ENCODE data around the gene FRMPD4.
"Not testable (repeated sequence)": the region's sequence is repeated elsewhere in the genome, so short reads cannot be mapped to it uniquely, and the experiment has no call there.

Gene FRMPD4

DNA sequence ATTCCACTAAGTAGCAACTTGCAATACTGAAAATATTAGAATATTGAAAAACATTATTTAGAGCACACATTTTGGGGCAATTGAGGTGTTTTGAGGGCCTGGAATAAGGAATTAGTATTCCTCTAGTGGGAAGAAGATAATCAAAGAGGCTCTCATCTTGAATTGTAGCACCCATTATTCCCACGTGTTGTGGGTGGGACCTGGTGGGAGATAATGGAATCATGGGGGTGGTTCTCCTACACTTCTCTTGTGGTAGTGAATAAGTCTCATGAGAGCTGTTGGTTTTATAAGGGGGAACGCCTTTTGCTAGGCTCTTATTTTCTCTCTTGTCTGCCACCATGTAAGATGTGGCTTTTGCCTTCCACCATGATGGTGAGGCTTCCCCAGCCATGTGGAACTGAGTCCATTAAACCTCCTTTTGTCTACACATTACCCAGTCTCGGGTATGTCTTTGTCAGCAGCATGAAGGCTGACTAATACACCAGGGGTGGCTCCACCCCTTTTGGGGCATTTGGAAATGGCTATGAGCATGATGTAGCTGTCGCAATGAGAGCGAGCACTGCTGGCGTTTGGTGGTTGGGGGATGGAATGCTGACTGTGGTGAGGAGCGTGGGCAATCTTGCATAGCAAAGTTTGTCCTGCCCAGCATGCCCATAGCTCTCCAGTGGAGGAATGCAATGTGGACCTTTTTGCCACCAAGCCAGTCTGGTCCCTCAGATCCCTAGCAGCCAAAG, 308.2 kb downstream of the FRMPD4 start:
- DNase-seq = no peak

DNA sequence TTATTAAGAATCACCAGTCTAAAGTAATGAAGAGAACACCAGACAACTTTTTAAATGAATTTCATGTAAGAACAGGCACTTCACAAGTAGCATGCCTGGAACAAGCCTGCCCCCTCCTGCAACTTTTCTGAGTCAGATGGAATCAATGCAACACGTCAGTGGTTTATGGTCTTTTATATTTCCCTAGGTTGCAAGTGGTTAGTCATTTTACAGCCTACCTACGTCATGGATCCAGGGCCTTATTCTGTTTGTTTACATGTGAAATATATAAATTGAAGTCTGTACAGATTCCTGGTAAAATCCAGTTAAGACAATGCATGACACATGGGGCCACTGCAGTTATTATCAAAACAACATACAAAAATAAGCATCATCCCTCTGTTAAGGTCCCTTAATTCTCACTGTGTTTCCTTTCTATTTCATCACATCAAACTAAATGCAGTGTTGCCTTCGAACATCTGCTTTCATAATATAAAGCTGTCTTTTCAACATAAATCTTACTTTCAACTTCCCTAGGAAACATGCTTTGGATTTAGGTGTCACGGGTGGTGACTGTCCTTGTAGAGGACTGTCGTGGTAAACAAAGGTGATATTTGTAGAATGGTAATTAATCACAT, 309.3 kb downstream of the FRMPD4 start:
- DNase-seq = no peak

DNA sequence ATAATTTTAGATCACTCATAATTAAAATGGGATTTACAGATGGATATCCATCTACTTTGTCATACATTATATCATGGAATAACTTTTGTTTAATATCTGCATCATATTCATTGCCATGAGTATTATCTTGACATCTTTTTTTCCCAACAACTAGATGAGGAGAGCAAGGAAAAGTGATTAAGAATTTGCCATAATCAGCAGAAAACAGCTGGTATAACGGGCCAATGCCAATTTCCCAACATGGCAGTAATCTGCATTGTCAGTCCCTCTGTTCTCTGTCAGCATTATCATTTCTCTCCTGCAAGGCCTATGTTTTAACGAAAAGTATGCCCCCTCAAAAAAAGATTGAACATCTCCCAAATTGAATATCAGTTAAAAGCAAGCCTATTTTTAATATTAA, 314.0 kb downstream of the FRMPD4 start:
- no peak for DNase-seq

DNA sequence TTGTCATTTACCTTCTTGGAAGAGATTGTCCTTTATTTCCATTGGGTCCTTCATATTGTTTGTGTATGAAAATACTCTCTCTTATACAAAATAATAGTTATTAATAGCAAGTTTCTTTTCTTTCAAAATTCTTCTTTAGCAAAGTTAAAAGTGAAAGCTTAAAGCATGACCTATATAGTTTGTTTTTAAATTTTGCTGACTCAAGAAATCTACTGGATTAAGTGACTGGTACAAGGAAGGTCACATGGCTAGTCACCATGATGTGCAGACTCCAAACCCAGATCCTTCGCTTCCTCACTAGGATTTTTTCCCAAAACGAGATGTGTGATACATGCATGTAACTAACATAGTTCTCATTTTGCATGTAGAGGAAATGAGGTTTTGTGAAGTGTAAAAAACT, 322.7 kb downstream of the FRMPD4 start:
- DNase-seq = no peak

DNA sequence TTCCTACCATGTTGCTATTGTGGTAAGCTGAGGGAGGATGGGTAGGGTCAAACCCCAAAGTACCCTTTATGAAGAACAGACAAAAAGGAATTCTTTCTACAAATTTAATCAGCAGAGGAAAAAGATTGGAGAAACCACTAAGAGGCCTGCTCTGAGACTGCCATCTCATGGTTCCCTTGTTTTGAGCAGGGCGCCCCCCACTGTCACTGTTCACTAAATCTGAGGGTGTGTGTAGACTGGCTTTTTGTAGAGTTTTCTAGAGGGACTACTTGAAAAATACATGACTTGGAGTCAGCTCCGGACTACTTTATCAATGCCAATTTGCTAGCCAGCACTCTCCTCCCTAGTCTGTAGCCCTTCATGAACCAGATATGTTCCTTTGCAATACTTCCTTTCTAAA, 324.8 kb downstream of the FRMPD4 start:
- no peak for DNase-seq

DNA sequence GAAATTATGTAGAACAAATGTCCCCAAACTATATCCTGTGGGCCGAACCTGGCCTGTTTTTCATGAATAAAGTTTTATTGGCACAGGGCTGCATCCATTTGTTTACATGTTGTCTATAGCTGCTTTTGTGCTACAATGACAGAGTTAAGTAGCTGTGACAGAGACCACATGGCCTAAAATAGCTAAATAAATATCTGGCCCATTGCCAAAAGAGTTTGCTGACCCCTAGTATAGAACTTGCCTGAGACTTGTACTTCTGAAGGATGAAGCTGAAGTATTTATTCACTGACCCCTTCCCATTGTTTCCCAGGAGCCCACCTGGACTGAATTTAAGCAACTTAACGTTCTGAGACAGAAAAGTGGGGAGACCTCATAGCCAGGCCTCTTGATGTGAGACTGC, 325.6 kb downstream of the FRMPD4 start:
- DNase-seq = no peak

DNA sequence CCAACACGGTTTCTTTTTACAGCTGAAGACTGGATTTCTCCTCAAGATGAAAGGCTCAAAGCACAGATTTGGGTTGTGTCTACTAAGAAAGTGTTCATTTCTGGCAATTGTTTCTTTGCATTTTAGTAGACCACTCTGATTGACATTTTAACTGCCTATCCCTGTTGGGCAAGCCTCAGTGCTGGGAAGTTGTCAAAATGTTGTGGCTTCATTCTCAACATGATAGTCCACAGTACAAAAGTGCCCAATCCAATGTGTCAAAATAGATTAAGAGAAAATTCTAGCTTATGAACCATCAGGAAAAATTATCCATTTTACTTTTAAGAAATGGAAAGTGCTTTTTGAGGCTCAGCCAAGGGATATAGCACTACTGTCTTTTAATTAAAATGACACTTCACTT, 329.0 kb downstream of the FRMPD4 start:
- no peak for DNase-seq

DNA sequence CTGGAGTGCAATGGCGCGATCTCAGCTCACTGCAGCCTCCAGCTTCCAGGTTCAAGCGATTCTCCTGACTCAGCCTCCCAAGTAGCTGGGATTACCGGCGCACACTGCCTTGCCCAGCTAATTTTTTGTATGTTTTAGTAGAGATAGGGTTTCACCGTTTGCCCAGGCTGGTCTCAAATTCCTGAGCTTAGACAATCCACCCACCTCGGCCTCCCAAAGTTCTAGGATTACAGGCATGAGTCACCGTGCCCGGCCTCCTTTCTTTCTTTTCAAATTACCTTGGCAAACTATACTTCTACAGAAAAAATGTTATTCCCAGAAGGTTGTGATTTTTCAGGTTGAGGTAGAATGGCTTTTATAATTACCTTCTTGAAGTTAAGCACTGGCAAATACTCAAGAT, 331.0 kb downstream of the FRMPD4 start:
- DNase-seq = no peak

DNA sequence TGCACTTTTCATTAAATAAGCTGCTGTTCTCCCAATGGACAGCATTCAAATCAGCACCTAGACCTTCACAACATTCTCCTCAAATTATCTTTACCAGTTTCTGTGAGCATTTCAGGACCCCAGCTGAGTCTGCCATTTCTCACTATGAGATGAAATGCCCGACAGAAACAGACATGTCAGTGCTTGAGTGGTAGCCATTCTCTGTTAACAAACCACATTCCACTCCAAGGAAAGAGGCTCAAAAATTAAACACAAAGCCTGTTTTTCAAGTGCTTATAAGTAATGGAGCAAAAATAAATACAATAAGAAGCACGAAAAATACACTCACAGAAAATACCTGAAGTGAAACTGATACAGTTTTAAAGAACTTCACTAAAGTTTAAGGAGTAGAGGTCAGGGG, 332.8 kb downstream of the FRMPD4 start:
- no peak for DNase-seq

DNA sequence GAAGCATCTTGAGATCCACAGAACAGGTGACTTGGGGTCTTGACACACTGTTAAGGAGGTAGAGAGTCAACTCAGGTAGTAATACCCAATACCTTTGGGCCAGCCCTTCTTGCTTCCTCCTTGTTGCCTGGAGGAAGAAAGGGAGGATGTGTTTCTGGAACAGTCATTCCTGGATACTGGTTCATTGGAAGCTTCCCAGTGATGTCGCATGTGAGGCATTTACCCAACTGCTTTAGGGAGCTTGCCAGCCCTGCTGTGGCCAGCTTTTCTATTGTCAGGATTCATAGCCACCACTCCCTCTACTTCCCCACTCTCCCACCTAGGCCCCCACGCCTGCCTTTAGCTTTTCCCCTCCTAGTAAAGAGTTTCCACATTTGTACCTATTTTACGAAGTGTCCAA, 342.7 kb downstream of the FRMPD4 start:
- DNase-seq = no peak

DNA sequence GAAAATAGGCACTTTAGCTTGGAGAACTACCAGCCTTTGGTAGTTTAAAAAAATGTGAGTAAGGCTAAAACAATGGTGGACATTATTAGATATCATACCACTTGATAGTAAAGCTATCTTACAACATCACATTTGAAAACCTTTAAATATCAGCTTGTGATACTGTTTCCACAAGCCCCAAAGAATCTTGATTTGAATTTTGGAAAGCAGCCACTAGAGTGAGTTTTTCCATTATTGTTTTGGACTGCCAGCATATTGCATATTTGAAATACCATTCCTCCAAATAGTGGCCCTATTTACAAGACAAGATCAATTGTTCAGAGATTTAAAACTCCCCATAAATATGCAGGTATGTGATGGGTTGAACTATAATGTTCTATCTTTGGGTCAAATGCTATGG, 349.9 kb downstream of the FRMPD4 start:
- no peak for DNase-seq

DNA sequence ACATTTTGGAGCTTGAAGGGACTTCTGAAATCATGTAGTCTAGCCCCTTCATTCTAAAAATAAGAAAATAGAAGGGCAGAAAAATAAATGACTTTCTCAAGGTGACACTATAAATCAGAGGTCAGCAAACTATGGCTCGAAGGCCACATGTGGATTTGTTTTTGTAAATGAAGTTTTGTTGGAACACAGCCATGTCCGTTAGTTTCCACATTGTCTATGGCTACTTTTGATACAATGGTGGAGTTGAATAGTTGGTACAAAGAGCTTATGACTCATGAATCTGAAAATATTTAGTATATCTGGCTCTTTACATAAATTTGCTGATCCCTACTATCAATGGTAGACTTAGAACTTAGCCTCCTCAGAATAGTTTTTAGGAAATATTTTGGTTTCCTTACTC, 350.5 kb downstream of the FRMPD4 start:
- no peak for DNase-seq

DNA sequence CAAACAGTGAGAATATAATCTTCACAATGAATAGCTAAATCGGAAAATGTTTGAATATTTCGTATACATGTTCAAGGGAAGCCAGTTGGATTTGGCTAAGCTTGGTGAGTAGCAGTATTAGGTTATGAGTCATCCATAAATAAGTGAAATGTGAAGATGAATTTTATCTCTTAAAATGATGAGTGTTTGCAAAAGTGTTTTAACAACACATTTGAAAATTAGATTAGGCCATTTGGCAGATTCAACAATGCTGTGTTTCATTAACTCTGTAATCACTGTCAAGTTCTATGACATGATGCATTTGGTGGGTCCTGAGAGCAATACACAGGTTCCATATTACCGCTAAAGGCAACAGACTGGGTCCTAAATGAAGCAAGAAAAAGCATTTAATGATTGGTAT, 351.1 kb downstream of the FRMPD4 start:
- DNase-seq = no peak

DNA sequence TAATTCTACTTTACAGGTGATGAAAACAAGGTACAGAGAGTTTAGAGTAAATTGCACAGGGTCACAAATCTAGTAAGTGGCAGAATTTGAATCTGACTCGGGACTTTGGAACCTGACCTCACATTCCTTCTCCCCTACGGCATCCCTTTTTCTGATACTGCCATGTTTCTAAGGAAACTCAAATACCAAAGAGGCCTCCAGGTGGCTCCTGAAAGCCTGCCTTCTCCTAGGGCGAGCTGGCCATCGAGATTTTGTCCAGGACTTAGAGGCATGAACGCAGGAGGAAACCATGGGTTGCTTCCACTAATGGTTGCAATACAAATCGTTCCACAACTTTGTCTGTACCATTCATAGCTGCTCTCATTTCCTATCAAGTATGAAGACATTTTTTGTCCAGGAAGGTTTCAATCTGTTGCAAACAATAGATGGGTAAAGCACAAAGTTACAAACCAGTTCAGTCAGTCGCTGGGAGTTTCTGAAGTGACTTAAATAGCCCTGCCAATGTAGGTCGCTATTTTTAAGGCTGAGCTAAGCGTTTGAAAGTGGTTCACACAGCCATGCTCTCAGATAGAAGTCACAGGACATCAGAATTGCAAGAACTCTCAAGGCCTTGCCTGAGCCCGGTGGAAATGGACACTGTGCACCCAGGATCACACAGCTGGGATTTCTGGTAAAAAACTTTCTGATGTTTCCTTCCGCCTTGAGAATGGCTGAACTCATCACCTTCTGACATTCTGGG, 356.3 kb downstream of the FRMPD4 start:
- DNase-seq = no peak

DNA sequence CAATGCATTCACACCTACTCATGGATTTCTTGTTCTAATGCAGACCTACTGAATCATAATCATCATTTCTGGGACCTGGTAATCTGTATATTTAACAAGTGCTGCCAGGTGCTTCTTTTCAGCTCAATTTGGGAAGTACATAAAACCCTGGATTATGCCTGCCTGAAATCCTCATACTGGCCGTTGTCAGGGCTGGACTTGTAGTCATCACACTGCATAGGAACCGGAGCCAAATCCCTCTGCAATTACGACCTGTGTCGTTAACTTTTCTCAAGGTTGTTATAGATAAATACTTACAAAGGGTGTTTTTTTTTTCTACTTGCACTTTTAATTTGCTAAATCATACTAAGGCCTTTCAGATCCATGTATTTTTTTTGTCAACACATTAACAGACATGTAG, 358.1 kb downstream of the FRMPD4 start:
- DNase-seq = no peak

DNA sequence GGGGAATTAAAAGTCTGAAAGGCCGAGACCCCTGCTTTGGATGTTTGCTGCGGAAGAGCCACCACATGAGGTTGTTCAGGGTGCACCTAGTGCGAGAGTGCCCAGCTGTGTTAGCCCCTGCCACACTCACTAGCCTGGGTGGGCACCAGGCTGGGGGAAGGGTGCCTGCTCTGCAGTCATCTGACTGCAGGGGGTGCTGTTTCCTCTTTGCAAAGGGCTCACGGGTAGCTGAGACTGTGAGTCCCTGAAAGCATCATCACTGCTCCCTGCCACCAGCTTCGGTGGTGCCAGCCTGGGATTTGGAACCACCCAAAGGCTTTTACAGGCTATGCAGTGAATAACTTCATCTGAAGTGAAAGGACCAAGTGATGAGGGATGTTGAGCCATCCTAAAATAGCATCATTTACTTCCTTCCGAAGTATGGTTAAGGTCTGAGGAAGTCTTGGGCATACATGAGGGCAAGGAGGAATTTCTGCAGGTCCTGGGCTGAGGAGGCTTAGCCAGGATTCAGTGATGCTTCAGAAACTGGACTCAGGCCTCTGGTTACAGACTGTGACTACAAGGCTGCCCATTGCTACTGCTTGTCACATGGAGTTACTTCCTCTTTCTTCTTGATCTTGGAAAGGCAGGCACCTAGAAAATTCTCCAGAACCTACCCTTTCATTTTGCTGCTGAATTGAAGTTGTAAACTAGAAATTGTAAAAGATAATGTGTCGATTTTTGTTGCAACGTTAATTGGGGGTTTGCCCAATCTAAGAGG, 359.7 kb downstream of the FRMPD4 start:
- DNase-seq = no peak

DNA sequence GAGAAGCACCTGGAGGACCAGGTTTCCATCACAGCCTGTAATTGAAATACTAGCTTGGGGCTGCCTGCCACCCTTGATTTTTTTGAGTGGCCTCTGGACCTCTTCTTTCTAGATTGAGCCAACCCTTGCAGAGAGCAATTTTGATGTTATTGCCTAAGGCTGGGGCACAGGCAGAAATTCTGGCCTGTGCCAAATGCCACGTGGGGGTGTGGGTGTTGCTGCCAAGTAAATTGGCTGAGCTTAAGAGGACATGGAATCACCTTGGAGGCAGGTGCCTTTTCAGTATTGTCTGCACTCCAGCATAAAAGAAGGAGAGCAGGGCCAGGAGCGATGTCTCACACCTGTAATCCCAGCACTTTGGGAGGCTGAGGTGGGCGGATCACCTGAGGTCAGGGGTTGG, 366.9 kb downstream of the FRMPD4 start:
- no peak for DNase-seq

DNA sequence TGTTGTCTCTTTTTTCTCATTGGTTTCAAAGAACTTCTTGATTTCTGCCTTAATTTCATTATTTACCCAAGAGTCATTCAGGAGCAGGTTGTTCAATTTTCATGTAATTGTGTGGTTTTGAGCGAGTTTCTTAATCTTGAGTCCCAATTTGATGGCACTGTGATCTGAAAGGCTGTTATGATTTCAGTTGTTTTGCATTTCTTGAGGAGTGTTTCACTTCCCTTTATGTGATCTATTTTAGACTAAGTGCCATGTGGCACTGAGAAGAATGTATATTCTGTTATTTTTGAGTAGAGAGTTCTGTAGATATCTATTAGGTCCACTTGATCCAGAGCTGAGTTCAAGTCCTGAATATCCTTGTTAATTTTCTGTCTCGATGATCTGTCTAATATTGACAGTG, 377.1 kb downstream of the FRMPD4 start:
- not testable (repeated sequence) for DNase-seq

DNA sequence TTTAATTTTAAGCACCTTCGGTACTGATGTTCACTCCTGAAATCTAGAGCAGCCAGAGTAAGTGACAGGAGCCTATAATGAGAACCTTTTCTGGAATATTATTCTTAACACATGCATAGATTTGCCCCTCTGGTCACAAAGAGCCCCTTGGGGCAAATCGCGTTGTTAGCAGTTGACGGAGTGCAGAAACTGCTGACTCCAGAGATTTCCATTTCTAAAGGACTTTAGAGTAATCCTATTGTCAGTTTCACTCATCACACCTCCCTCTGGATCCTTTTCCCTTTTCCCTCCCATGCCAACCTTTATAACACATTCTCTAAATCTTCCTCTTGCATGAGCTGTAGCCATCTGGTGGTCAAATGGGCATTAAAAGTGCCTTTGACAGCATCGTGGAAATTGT, 388.0 kb downstream of the FRMPD4 start:
- no peak for DNase-seq

DNA sequence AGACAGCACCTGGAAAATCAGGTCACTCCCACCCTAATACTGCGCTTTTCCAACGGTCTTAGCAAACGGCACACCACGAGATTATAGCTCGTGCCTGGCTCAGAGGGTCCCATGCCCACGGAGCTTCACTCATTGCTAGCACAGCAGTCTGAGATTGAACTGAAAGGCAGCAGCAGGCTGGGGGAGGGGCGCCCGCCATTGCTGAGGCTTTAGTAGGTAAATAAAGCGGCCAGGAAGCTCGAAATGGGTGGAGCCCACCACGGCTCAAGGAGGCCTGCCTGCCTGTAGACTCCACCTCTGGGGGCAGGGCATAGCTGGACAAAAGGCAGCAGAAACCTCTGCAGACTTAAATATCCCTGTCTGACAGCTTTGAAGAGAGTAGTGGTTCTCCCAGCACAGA, 399.8 kb downstream of the FRMPD4 start:
- not testable (repeated sequence) for DNase-seq

DNA sequence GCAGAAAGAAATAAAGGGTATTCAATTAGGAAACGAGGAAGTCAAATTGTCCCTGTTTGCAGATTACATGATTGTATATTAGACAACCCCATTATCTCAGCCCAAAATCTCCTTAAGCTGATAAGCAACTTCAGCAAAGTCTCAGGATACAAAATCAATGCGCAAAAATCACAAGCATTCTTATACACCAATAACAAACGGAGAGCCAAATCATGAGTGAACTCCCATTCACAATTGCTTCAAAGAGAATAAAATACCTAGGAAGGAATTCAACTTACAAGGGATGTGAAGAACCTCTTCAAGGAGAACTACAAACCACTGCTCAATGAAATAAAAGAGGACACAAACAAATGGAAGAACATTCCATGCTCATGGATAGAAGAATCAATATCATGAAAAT, 404.0 kb downstream of the FRMPD4 start:
- not testable (repeated sequence) for DNase-seq

DNA sequence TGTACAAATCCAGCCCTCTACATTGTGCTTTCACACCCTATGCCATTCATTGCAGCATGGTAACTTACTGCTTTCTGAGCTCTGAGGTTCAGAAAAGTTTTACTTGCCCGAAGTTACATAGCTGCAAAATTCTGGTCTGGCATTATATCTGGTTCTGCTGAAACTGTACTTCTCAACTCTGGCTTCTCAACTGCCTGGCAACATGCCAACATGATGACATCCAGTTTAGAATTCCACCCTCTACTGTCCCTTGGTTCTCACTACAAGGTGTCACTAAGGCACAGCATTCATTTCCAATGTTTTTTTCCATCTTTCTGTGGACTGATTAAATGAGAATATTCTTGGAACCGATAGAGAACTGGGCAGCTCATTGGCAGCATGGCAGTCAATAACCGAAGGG, 410.1 kb downstream of the FRMPD4 start:
- DNase-seq = no peak

DNA sequence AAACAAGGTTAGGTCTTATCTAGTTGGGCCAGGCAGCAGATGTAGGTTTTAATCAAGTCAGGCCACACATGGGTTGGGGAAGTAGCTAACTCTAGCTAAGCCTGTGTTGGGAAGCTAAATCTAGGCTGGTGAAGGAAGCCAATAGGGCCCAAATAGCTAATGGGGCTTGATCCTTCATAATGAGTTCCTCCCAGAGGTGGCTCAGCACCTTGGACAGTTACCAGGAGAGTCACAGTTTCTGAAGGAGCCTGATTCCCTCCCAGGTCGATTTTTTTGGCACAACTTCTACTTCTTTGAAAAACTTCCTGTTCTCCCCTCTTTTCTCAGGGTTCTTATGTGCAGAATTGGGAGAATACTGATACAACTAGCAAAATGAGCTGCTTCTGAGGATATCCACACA, 410.5 kb downstream of the FRMPD4 start:
- DNase-seq = no peak

DNA sequence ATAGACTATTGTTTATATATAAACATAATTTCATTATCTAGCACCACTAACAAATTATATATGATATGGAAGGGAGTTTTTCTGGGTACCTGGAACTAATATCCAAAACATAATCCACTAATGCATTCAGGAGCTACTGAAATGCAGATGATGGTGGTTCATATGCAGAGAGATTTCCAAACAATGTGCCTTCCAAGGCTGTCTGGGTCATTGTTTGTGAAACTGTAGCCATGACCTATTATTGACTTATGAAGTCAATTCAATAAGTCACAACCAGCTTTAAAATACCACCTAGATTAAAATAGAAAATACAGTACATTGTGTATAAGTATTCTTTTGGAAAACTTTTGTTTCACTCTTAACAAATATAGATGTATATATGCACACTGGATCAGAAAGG, 415.9 kb downstream of the FRMPD4 start:
- DNase-seq = no peak
